B cell (primary cell): ENCODE measurements around the gene CERS6. TPM values are rescaled to one million over a fixed set of nuclear protein-coding genes. Genes with fewer than 3 reads are reported as not detected.
A peak's percentile ranks its signal among the peaks of the same experiment; 100 is the strongest.

ENCODE experiments used
- ATAC-seq: fragments of 200-7000 bp; cut with Tn5 transposase; one replicate; pipeline ENCODE4 v1.10.0; 2021; ENCODE audit warnings: low read depth, mild to moderate bottlenecking, moderate number of reproducible peaks, moderate library complexity
- CTCF ChIA-PET: fragments of 350-600 bp; sonication (Branson Sonifier 250); formaldehyde crosslinking; loops from one replicate; lab custom pipeline; 2021; ENCODE audit warnings: antibody characterized with exemption, inconsistent platforms; lab: Charles Lee
- POLR2A ChIA-PET: fragments of 350-600 bp; sonication (Branson Sonifier 250); formaldehyde crosslinking; loops from one replicate; lab custom pipeline; 2021; ENCODE audit warnings: antibody characterized with exemption; lab: Charles Lee
- DNase-seq: peaks from one replicate; pipeline ENCODE4 v3.0.0; 2013
- H2AFZ ChIP-seq: 2 replicates; pipeline ENCODE4 v1.6.1; 2012; ENCODE audit warnings: mild to moderate bottlenecking, low read depth, low read length; ENCODE audit not compliant: insufficient read depth, poor library complexity, severe bottlenecking
- H3K27ac ChIP-seq, 2 donors: 1 replicate in 1 of 2; 2 replicates in 1 of 2; pipeline ENCODE4 v1.5.1; 2012 to 2013; ENCODE audit warnings: low read length in 2 of 2, mild to moderate bottlenecking in 2 of 2, moderate library complexity in 1 of 2
- H3K27me3 ChIP-seq, 4 experiments: fragments of 200-600 bp in 1 of 4; sonication (generic) in 1 of 4; replicated peaks in 1 of 4; 1 replicate in 2 of 4; 2 replicates in 2 of 4; pipeline versions ENCODE4 v1.6.1 to v1.7.0; 2013 to 2016; ENCODE audit warnings: low read length in 3 of 4, mild to moderate bottlenecking in 2 of 4, mixed read lengths in 1 of 4, moderate library complexity in 1 of 4; ENCODE audit not compliant: insufficient read depth in 4 of 4, control insufficient read depth in 3 of 4; ENCODE audit errors: control extremely low read depth in 1 of 4
- H3K36me3 ChIP-seq, 2 experiments: replicated peaks in 1 of 2; 1 replicate in 1 of 2; 2 replicates in 1 of 2; pipeline versions ENCODE4 v1.6.1 to v1.7.1; 2013; ENCODE audit warnings: low read length in 1 of 2; ENCODE audit not compliant: insufficient read depth in 2 of 2, control insufficient read depth in 1 of 2; ENCODE audit errors: control extremely low read depth in 1 of 2, extremely low read depth in 1 of 2
- H3K4me1 ChIP-seq, 2 donors: fragments of 200-600 bp in 1 of 2; sonication (generic) in 1 of 2; 1 replicate in 1 of 2; 2 replicates in 1 of 2; pipeline versions ENCODE4 v1.5.1 to v1.6.1; 2013 to 2017; ENCODE audit warnings: low read length in 2 of 2; ENCODE audit not compliant: control insufficient read depth in 2 of 2, insufficient read depth in 2 of 2
- H3K4me2 ChIP-seq: replicated peaks from 2 replicates; pipeline ENCODE3; 2012; ENCODE audit warnings: mild to moderate bottlenecking, low read depth, low read length; ENCODE audit not compliant: poor library complexity, severe bottlenecking
- H3K4me3 ChIP-seq, 5 experiments: fragments of 200-600 bp in 1 of 5; sonication (generic) in 1 of 5; 1 replicate in 3 of 5; 2 replicates in 2 of 5; pipeline versions ENCODE4 v1.5.1 to v1.7.0; 2011 to 2016; ENCODE audit warnings: low read length in 4 of 5, mild to moderate bottlenecking in 4 of 5, low read depth in 2 of 5, control low read depth in 1 of 5, moderate library complexity in 1 of 5; ENCODE audit not compliant: insufficient read depth in 1 of 5; ENCODE audit errors: control extremely low read depth in 1 of 5, extremely low read depth in 1 of 5
- H3K79me2 ChIP-seq: fragments of 200-600 bp; sonication (generic); one replicate; pipeline ENCODE4 v1.6.0; 2016; ENCODE audit warnings: low read length; ENCODE audit not compliant: control insufficient read depth, insufficient read depth
- H3K9ac ChIP-seq: fragments of 200-600 bp; sonication (generic); 2 replicates; pipeline ENCODE4 v1.6.1; 2017; ENCODE audit warnings: mild to moderate bottlenecking, low read length, moderate library complexity
- H3K9me3 ChIP-seq, 3 donors: one replicate each; pipeline versions ENCODE4 v1.6.1 to v1.7.1; 2013; ENCODE audit warnings: low read length in 2 of 3; ENCODE audit not compliant: control insufficient read depth in 2 of 3, insufficient read depth in 1 of 3; ENCODE audit errors: control extremely low read depth in 1 of 3
- H4K20me1 ChIP-seq: 2 replicates; pipeline ENCODE4 v1.6.0; 2012; ENCODE audit warnings: mild to moderate bottlenecking, low read length; ENCODE audit not compliant: insufficient read depth, control insufficient read depth, poor library complexity, severe bottlenecking
- H3K27ac Mint-ChIP-seq: one replicate; pipeline ENCODE4 v1.8.0; 2021; ENCODE audit warnings: mixed read lengths
- H3K27me3 Mint-ChIP-seq: one replicate; pipeline ENCODE4 v1.8.0; 2021; ENCODE audit warnings: mixed read lengths
- H3K4me1 Mint-ChIP-seq: one replicate; pipeline ENCODE4 v1.8.0; 2021; ENCODE audit warnings: mixed read lengths
- H3K4me3 Mint-ChIP-seq: one replicate; pipeline ENCODE4 v1.8.0; 2021; ENCODE audit warnings: mixed read lengths
- H3K9me3 Mint-ChIP-seq: one replicate; pipeline ENCODE4 v1.8.0; 2022; ENCODE audit warnings: mixed read lengths; ENCODE audit not compliant: insufficient read depth
- CTCF ChIP-seq: fragments of 200-600 bp; IDR thresholded peaks from one replicate; pipeline ENCODE4 v1.8.0; 2022; ENCODE audit warnings: antibody characterized with exemption, mild to moderate bottlenecking
- EZH2 ChIP-seq: IDR thresholded peaks from 2 replicates; pipeline ENCODE4 v1.6.1; 2012; ENCODE audit warnings: borderline replicate concordance, low read depth, mild to moderate bottlenecking, moderate library complexity, low read length; ENCODE audit not compliant: insufficient read depth, poor library complexity, severe bottlenecking
- WGBS: methylation state at CpG from one replicate; pipeline ENCODE4 v1.1.5; 2013; ENCODE audit warnings: missing lambda C conversion rate; ENCODE audit not compliant: insufficient coverage; 5-methylcytosine and 5-hydroxymethylcytosine counted together
- intact Hi-C: fragments of 100-400 bp; cut with micrococcal nuclease; formaldehyde crosslinking; loops from one replicate; pipeline ENCODE4 v1.10.0; 2022
- polyA plus RNA-seq: library from polyadenylated mRNA; depleted of rRNA; stranded (reverse); fragments of >200 nt; gene quantifications from 2 replicates; pipeline ENCODE4 v1.2.3, GENCODE V29; 2012
- total RNA-seq, 2 donors: library from RNA; stranded (reverse); fragments of 120-200 nt in 1 of 2; gene quantifications; 1 replicate in 1 of 2; 2 replicates in 1 of 2; pipeline versions ENCODE4 v1.2.3 to v1.2.4, GENCODE V29; 2013 to 2022

Gene CERS6
- total and polyA plus RNA-seq, 2 donors (not counting 1 experiment from before 2014, with no cell fraction given): 2.2 to 5.5 TPM

- H3K27ac Mint-ChIP-seq: peak overlapping the region; percentile 39
- Histone ChIP-seq H3K4me1 (peaks cover 34 to 38% of the 10 kb centered on the region in 2 donors), H4K20me1 (no peaks in the 10 kb centered on the region), H2AFZ (no peak overlapping the region), H3K9me3 (peaks cover 0 to 15% (median 14%) of the 10 kb centered on the region in 3 donors), H3K27me3 (no peaks in the 10 kb centered on the region), H3K9ac (peak overlapping the region; percentile 34), H3K79me2 (peaks cover 33% of the 10 kb centered on the region), H3K36me3 (no peaks in the 10 kb centered on the region), H3K4me3 (peak overlapping the region in 1 of 5 experiments; percentile 23), H3K27ac (peak overlapping the region in 1 of 2 donors; percentile 42), H3K4me2 (peak overlapping the region; percentile 57)
- ChIA-PET POLR2A (no interaction called here), CTCF (no interaction called here)
- H3K4me1 Mint-ChIP-seq: peaks cover 61% of the 10 kb centered on the region
- peaks cover 17% of the 10 kb centered on the region for H3K9me3 Mint-ChIP-seq
- intact Hi-C loops: loop anchor here (5.0 kb wide), 1 partner anchor 144 kb away; the partner anchor contains the start of gene CERS6
- WGBS: no CpG with 5 or more reads among the region's 3 CpGs
- ATAC-seq (peak; percentile 66), DNase-seq (peak; percentile 47)
- peak overlapping the region; percentile 72 for H3K4me3 Mint-ChIP-seq
- H3K27me3 Mint-ChIP-seq: no peaks in the 10 kb centered on the region
- TF ChIP-seq EZH2 (no peak), CTCF (no peak)
Measured at GRCh38 chr2:168601741-168602140, 145.7 kb downstream of the CERS6 start.

- intact Hi-C loops: loop anchor here (5.0 kb wide), 1 partner anchor 145 kb away; the partner anchor contains the start of gene CERS6
- Histone ChIP-seq H3K36me3 (no peaks in the 10 kb centered on the region), H3K9me3 (peaks cover 0 to 15% (median 14%) of the 10 kb centered on the region in 3 donors), H3K4me3 (peak overlapping the region in 1 of 5 experiments; percentile 23), H3K9ac (peak overlapping the region; percentile 34), H3K79me2 (peaks cover 33% of the 10 kb centered on the region), H2AFZ (no peak overlapping the region), H3K4me2 (peak overlapping the region; percentile 57), H3K27ac (peak overlapping the region in 1 of 2 donors; percentile 42), H3K27me3 (no peaks in the 10 kb centered on the region), H3K4me1 (peaks cover 34 to 38% of the 10 kb centered on the region in 2 donors), H4K20me1 (no peaks in the 10 kb centered on the region)
- TF ChIP-seq EZH2 (no peak), CTCF (no peak)
- ChIA-PET CTCF (no interaction called here), POLR2A (no interaction called here)
- no CpG with 5 or more reads among the region's 2 CpGs for WGBS
- DNase-seq (no peak), ATAC-seq (no peak)
- no peaks in the 10 kb centered on the region for H3K27me3 Mint-ChIP-seq
- H3K4me1 Mint-ChIP-seq: peaks cover 61% of the 10 kb centered on the region
- peaks cover 17% of the 10 kb centered on the region for H3K9me3 Mint-ChIP-seq
- no peak overlapping the region for H3K27ac Mint-ChIP-seq
- H3K4me3 Mint-ChIP-seq: peak overlapping the region; percentile 1
Measured at GRCh38 chr2:168602379-168602778, 146.3 kb downstream of the CERS6 start.
